Activated CD4-positive, alpha-beta T cell treated with anti-CD3 and anti-CD28 coated beads, Interleukin-2, amount 50 U/mL, for 48 hours (primary cell): ENCODE measurements around the gene RAB9A.
"Not testable (repeated sequence)": the region's sequence is repeated elsewhere in the genome, so short reads cannot be mapped to it uniquely, and the experiment has no call there.

Source experiments
- DNase-seq, 2 experiments: peaks; one replicate each; pipeline ENCODE4 v3.0.0-alpha.2; 2020

RAB9A gene

DNA sequence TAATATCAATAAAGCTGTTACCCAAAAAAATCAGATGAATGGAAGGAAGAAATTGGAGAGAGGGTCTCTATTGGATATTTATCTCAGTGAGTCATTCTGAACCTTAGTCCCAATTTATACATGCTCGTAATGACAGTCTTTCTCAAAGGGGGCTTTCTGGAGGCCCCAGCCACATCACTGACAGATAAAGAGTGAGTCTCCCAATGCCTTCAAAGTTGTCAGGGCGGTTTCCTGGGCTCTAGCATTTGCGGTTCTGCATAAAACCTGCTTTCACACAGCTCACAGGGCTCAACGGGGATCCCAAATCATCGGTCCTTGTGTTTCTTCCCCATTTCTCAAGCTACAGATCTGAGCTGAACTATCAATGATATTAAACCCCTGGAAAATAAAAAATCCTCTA is 18.7 kb upstream of the RAB9A start:
- no peak for DNase-seq

DNA sequence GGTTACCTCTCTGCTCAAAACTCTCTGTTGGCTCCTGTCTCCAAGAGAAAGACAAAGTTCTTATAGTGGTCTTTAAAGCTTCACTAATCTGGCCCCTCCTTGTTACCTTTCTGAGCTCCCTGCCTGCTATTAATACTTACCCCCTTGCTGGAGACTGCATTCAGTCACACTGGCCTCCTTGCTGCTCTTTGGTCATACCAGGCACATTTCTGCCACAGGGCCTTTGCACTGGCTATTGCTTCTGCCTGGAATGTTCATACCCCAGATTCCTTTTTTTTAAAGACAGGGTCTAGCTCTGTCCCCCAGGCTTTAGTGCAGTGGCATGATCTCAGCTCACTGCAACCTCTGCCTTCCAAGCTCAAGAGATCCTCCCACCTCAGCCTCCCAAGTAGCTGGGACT is 15.9 kb upstream of the RAB9A start:
- DNase-seq: no peak

DNA sequence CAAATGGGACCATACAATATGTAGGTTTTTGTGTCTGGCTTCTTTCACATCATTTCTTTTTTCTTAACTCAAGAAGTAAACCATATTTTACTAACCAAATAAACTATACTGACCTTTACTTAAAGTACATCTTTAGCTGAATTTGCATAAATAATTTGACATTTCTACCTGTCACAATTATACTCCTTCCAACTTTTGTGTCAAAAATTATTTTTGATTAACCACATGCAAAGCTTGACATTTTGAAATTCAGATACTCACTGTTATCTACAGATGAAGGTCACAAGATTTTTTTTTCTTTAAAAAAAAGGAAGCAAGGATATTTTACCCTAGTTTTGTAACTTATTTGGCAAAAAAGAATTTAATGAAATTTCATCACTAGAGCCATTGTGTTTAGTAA is 12.0 kb upstream of the RAB9A start:
- DNase-seq: no peak

DNA sequence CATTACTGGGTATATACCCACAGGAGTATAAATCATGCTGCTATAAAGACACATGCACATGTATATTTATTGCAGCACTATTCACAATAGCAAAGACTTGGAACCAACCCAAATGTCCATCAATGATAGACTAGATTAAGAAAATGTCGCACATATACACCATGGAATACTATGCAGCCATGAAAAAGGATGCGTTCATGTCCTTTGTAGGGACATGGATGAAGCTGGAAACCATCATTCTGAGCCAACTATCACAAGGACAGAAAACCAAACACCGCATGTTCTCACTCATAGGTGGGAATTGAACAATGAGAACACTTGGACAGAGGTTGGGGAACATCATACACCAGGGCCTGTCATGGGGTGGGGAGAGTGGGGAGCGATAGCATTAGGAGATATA is 9.2 kb upstream of the RAB9A start:
- DNase-seq: not testable (repeated sequence)

DNA sequence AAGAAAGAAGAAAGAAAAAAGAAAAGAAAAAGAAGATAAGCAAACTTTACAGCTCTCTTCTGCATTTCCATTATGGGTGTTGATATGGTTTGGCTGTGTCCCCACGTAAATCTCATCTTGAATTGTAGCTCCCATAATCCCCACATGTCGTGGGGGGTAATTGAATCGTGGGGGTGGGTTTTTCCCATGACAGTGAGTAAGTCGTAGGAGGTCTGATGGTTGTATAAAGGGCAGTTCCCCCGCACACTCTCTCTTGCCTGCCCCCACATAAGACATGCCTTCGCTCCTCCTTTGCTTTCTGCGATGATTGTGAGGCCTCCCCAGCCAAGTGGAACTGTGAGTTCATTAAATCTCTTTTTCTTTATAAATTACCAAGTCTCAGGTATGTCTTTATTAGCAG is 7.3 kb upstream of the RAB9A start:
- DNase-seq: no peak

DNA sequence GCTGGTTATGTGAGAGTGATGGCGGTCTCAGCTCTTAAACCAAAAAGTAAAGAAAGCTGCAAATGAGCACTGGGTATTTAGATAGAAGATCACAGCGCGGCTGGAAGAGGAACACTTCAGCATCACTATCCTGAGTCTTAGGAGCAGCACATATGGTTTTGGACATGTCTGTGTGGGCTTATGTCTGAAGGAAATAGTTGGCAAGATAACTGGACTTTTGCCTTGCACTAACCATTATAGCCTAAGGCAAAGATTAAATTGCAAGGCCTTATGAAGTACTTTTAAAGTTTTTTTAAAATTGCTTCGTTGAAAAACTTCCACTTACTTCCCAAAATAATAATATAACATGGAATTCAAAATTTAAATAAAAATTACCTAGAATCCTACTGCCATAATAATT is 4.6 kb upstream of the RAB9A start:
- no peak for DNase-seq

DNA sequence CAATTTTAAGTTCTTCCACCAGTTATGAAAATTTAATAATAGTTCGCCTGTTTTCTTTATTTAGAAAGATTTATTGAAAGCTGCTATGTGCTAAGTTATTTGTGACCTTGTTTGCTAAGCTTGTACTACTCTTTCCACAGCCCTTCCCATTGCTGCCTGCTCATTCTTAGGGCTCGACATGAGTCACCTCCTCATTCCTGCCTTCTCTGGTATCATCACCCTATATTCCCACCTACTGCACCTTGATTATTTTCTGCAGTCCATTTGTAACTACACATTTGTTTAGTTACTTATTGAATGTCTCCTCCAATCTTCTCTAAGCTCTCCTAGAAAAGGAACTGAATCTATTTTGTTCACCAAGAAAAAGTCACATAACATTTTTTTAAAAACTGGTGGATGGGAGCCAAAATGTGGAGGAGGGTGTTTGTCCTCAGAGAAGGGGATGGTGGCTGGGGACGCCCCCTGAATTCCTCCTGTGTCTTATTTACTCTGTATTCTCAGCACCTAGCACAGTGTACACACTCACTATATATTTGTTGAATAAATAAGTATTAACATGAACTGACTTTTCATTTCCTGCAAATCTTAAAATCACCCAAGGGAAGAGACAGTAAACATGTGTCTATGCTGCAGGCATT is 3.7 kb upstream of the RAB9A start:
- DNase-seq: no peak

DNA sequence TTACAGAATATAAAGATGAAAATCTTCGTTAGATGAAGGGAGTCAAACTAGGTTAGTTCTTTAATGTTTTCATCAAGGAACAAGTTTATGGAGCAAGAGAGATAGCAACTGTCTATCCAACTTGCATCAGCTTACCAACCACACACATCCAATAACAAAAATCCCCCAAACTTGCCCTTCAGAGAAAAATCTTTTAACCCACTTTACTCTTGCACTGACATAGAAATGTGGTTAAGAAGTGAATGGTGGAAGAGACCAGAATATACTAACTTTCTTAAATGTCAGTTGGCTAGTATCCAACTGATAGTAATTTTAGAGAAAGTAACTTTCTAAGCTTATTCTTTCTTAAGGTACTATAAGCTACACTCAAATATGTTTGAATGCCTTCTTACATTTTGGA is 1.7 kb upstream of the RAB9A start:
- no peak for DNase-seq

DNA sequence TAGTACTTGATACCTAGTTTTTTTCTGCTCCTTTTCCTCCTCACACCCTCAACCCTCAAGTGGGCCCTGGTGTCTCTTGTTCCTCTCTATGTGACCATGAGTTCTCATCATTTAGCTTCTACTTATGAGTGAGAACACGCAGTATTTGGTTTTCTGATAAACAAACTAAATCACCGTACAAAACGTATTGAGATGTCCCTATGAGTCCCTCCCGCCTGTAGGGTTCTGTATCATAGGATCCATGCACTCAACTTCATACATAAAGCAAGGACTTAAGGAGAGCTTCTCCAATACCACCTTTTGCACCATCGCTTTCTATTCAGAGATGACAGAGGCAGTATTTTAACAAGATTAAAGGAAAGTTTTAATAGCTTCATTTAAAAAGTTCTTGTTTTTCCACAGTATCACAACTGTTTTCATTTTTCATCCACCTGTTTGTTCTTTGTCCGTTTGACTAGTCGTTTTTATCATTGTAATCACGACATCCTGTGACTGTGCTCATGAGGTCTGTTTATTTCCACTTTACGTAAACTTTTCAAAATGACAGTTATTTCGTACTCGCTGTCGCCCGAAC is 457 bp upstream of the RAB9A start:
- DNase-seq: no peak

DNA sequence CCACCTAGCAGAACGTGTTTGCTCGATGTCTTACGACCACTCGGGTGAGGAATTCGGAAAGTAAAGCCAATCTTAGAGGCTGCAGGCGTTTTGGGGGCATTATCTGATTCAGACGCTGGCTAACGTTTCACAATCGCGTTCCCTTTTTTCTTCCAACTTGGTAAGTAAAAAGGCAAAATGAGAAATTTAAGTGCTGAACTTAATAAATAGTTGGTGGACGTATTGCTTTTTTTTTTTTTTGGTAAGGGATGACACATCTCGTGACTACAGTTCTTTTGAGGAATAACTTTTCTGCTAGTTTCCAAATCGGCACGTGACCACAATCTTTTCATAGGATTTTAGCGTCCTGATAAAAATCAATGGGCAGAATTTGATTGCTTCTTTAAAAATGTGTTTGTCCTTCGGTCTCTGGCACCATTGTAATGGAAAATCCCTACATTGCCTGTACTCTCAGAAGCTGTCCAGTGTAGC is 848 bp downstream of the RAB9A start:
- no peak for DNase-seq

DNA sequence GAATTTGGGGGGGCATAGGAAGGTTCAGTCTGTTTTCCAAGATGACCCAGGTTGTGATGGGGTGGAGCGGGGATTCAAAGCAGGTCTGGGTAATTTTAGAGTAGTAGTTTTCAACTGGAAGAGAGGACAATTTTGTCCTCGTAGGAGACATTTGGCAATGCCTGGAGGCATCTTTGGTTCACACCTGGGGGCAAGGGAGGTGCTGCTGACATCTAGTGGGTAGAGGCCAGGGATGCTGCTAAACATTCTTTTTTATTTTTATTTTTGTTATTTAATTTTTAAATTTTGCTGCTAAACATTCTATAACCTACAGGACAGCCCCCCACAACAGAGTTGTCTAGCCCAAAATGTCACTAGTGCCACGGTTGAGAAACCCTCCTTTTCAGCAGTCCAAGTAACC is 1.9 kb downstream of the RAB9A start:
- peak in 1 of 2 experiments; percentile 10 for DNase-seq

DNA sequence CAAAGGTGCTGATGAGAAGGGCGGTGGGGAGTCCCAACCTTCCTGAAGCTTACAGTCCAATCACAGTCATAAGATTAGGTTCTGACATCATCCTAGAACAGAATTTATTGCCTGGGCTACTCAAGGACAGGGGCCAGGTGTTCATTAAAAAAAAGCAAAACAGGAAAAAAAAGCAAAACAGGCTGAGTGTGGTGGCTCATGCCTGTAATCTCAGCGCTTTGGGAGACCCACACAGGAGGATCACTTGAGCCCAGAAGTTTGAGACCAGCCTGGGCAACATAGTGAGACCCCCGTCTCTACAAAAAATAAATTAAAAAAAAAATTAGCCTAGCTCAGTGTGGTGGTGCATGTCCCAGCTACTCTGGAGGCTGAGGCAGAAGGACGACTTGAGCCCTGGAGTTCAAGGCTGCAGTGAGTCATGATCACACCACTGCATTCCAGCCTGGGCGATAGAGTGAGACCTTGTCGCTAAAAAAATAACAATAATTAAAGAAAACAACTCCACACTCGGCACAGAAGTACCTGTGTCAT is 3.0 kb downstream of the RAB9A start:
- no peak for DNase-seq

DNA sequence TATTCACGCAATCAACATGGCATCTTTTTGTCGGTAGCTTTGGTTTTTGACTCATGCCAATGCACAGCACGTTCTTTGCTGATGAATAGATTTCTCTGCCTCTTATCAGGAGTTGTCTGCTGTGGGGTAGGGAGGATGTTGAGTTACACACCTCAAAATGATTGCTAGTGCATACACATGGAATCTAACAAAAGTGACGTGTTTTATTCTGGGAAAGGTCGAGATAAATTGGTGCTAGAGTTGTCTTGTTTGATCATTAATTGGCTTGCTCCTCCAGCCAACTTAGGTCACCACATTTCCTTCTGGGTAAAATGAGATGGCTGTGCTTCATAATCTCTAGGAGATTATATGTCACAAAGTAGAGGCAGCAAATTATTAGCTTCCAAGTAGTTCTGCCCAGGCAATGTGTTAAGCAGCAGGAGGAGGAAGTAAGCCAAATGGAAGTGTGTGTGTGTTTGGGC is 3.9 kb downstream of the RAB9A start:
- DNase-seq: no peak

DNA sequence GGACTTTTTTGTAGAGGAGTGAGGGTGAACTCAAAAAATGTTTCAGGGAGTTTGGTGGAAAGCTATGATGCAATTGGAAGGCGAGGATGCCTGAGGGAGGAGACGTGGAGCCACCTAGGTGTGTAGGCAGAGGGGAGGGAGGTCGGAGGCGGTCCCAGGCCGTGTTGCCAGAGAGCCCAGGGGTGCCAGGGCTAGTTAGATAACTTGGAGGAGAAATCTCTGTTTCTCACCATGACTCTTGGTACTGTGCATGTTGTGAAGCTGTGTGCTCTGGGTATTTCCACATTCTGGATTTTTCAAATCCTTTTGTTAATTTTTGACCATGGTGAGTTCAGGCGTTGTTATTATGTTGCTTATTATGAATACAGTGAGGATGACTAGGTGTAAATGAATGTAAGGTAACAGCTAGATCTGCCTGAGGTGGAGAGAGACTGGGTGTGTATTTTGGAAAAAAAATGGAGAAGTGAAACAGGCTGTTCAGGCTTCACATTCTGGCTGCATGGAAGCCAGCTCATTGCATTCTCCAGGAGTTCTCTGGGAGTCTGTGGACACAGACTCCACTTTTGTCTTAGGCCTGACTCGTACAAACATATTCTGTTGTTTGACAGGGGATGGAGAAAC is 4.5 kb downstream of the RAB9A start:
- DNase-seq: no peak

DNA sequence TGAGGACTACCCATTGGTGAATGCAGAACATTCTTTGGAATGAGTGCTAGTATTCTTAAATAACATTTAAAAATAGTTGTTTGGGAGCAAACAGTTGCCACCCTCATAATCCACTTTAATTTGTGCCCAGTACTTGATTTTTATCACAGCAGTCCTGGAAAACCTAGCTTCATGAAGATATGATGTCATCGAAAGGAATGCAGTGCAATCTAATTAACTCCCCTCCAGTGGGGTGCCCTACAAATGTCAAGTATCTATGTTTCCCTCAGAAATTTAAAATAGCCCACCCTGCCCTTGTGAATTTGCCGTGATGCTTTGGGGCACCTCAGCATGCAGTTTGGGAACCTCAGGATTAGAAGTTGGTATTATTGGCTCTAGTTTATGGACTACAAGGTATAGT is 5.4 kb downstream of the RAB9A start:
- no peak for DNase-seq

DNA sequence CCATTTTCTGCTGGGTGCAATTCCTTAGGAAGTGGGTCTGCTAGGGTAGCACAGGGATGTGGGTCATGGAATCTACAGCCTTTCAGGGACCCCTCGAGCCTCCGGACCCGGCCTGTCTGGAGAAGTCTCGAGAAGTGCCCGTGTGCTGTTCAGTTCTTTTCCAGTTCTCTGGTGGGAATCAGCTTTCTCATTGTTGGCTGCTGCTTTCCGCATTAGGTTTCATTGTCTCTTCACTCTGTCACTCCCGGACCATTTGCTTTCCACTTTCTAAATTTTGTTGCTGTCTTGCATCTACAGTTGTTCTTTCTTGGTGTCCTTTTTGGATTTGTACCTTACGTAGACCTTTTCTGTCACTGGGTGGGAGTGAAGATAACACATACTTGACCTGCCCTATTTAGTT is 6.1 kb downstream of the RAB9A start:
- DNase-seq: no peak

DNA sequence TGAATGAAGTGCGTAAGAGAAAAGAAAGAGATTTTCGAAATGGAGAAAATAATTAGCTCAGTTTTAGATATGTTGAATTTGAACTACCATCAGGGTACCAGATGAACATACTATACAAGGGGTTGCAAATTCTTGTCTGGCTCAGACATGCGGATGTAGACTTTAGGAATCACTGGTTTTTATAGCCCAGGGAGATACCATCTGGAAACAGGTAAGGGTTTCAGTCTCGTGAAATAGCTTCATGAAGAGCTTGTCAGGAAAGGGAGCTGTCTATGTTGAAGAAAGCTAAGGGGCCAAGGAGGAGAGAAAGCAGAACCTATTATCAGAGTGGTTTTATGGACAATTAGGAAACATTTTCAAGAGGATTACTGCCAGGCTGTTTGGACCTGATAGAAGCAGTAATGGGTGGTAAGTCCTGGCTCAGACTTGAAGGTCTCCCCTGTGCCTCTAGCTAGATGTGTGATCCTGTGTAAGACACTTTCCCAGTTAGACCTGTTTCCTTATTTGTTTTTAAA is 6.7 kb downstream of the RAB9A start:
- no peak for DNase-seq

DNA sequence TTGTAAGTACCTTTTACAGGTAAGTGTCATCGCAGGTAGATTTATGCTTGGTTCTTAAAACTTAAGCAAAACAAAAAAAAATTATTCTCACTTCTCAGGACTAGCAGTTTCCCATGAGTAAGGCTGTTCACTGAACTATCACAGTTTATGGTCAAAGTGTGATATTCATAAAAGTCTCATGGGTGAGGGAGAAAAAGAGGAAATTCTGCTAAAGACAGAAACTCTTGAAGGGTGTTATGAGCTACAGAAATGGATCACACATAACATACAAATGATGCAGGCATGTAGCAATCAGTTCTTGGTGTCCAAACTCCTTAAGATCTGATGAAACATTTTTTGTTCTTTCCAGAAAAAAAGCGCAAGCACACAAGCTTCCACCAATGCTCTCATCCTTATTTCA is 8.5 kb downstream of the RAB9A start:
- no peak for DNase-seq

DNA sequence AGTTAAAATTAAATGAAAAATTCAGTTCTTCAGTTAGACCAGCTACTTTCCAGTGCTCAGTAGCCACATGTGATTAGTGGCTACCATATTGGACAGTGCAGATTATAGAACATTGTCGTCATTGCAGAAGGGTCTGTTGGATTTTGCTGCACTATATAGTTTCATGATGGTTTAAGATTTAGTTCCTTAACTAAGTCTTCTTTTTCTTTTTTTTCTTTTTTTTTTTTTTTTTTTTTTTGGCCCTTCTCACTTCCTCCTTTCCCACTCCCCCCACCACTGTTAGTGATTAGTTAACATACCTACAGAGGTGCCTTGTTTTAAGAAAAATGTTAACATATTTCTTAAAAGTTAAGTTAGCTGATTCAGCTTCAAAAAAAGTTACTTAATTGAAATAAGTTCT is 9.0 kb downstream of the RAB9A start:
- DNase-seq: no peak

DNA sequence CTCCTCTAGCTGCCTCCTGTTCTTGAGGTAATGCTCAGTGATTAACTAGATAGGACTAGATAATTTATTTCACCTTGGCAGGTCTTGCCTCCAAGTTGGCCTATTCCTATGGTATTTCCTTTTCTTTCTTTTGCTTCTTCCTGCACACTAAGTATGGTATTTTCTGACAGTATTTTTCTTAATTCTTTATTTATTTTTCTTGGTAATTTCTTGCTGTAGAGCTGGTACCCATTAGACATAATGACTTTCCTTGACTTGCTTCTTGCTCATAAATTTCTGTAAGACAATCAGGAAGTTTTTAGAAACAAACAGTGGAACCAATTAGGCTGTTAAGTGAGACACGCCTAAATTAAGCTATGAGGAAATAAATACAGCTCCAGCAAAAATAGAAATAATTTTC is 9.5 kb downstream of the RAB9A start:
- no peak for DNase-seq

DNA sequence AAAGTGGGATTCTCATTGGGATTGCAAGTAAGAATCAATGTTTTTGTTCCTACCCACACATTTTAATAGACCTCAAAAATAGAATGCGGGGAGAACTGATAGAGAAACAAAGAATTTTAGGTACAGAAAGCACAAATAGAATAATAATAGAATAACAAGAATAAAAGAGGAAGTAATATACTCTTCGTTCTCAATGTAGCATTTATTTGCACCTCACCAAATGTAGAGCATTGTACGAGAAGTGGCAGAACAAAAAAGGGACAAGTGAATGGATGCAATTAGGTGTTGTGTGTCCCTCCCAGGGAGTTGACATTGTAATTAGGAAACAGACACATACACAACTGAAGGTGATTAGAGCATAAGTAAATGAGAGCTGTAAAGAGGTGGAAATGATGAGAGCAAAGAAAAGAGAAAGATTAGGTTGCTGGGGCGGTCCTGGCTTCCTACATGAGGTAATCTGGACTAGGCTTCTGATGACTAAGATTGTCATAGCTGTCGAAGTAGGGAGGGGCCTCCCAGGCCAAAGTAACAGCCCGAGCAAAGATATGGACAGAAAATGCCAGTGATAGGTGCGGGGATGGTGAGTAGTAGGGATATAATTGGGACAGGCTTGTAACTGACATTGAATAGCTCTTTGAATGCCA is 10.4 kb downstream of the RAB9A start:
- DNase-seq: no peak

DNA sequence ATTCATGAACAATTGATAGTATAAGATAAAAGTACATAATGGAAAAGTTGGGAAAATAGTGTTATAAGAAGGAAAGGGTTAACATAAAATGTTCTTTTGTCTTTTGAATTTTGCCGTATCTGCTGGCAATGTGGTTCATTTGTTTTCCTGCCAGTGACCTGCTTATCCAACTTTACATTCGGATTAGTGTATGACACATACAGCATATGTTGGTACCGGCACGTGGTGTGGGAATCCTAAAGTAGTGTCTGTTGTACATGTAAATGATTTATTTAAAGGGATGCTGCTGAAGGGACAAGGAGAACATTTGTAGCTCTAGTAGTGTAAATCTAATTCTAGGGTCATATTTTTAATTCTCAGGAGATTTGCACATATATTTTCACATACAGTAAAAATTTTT is 11.5 kb downstream of the RAB9A start:
- no peak for DNase-seq

DNA sequence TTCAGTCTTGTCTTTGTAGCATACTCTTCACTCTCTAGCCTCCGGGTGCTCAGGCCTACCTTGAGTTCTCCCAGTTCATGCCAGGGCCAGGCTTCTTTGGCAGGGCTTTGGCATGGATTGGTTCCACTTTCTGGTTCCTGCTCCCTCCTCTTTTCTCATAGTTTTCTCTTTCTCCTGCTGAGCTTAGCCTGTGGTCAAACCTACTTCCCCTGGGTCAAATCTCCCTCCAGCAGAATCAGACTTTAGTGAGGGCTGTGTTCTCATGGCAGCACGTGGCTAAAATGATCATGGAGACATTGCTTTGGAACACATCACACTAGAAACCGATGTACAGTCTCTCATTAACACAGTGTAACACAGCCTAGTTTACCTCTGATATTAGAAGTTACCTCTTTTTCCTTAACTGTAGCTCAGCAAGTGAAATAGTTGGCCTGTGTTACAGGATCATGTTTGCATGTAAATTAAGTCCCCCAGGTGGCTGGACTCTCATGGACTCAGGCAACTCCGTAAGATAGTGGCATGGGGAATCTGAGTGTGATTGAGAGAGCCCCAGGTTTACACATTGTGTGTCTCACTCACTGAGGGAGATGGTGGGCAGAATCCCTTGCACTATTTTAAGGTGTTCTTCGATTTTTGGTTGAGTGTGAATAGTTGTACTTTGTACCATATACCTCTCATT is 13.3 kb downstream of the RAB9A start:
- DNase-seq: no peak
